OCI-LY1 (cell line): Measurements from ENCODE around the gene DOCK3.

Experiments used
- H2AFZ ChIP-seq: fragments of 200-600 bp; sonication (generic), shearing (Covaris generic); 2 replicates; pipeline ENCODE4 v1.6.0; 2014; ENCODE audit warnings: antibody characterized with exemption, mild to moderate bottlenecking, low read length
- H3F3A ChIP-seq: fragments of 200-600 bp; sonication (generic), shearing (Covaris generic); 2 replicates; pipeline ENCODE4 v1.6.0; 2014; ENCODE audit warnings: mild to moderate bottlenecking, antibody characterized with exemption, low read length, moderate library complexity; ENCODE audit not compliant: insufficient read depth
- H3K27ac ChIP-seq: fragments of 200-600 bp; sonication (generic); 2 replicates; pipeline ENCODE4 v1.5.1; 2014; ENCODE audit warnings: low read length, mixed run types, mild to moderate bottlenecking, low read depth; ENCODE audit not compliant: poor library complexity, severe bottlenecking
- H3K27me3 ChIP-seq: fragments of 200-600 bp; sonication (generic); 2 replicates; pipeline ENCODE4 v1.6.0; 2014; ENCODE audit warnings: antibody characterized with exemption, mild to moderate bottlenecking, low read length, moderate library complexity; ENCODE audit not compliant: insufficient read depth
- H3K36me3 ChIP-seq: fragments of 200-600 bp; sonication (generic); 2 replicates; pipeline ENCODE4 v1.6.1; 2014; ENCODE audit warnings: mild to moderate bottlenecking, antibody characterized with exemption, low read length, moderate library complexity, mixed read lengths; ENCODE audit not compliant: insufficient read depth
- H3K4me1 ChIP-seq: fragments of 200-600 bp; sonication (generic); 2 replicates; pipeline ENCODE4 v1.5.1; 2014; ENCODE audit warnings: mild to moderate bottlenecking, low read length, moderate library complexity; ENCODE audit not compliant: insufficient read depth, severe bottlenecking
- H3K4me2 ChIP-seq: fragments of 200-600 bp; sonication (generic), shearing (Covaris generic); 2 replicates; pipeline ENCODE4 v1.6.1; 2014; ENCODE audit warnings: low read length
- H3K4me3 ChIP-seq: fragments of 200-600 bp; sonication (generic); 2 replicates; pipeline ENCODE4 v1.5.1; 2014; ENCODE audit warnings: low read length, low read depth, mild to moderate bottlenecking, mixed read lengths; ENCODE audit not compliant: poor library complexity, severe bottlenecking
- H3K79me2 ChIP-seq: fragments of 200-600 bp; shearing (Covaris generic); 2 replicates; pipeline ENCODE4 v1.6.1; 2016; ENCODE audit warnings: mixed run types, low read length, mixed read lengths; ENCODE audit not compliant: insufficient read depth
- H3K9ac ChIP-seq: fragments of 200-600 bp; sonication (generic), shearing (Covaris generic); 2 replicates; pipeline ENCODE4 v1.6.1; 2014; ENCODE audit warnings: mild to moderate bottlenecking, low read length, mixed read lengths
- H3K9me2 ChIP-seq: fragments of 200-600 bp; sonication (generic), shearing (Covaris generic); 2 replicates; pipeline ENCODE4 v1.6.1; 2014; ENCODE audit warnings: low read depth, mild to moderate bottlenecking, low read length, mixed read lengths
- H3K9me3 ChIP-seq: fragments of 200-600 bp; shearing (Covaris generic); 2 replicates; pipeline ENCODE4 v1.6.1; 2014; ENCODE audit warnings: low read length, mixed read lengths
- H4K20me1 ChIP-seq: fragments of 200-600 bp; sonication (generic), shearing (Covaris generic); 2 replicates; pipeline ENCODE4 v1.6.0; 2016; ENCODE audit warnings: mild to moderate bottlenecking, low read length; ENCODE audit not compliant: insufficient read depth
- CTCF ChIP-seq: fragments of 200-600 bp; sonication (generic), shearing (Covaris generic); IDR thresholded peaks from 2 replicates; pipeline ENCODE4 v1.5.1; 2017; ENCODE audit warnings: mild to moderate bottlenecking, antibody characterized with exemption, low read length, moderate library complexity, mixed read lengths
- EZH2 ChIP-seq: fragments of 200-600 bp; sonication (generic), shearing (Covaris generic); IDR thresholded peaks from 2 replicates; pipeline ENCODE4 v1.8.0; 2017; ENCODE audit warnings: borderline replicate concordance, mixed run types, mild to moderate bottlenecking, antibody characterized with exemption, low read length, moderate library complexity, mixed read lengths

The DOCK3 gene

GRCh38 chr3:51024765-51025632, 350.3 kb downstream of the DOCK3 start:
- H3K4me3 ChIP-seq: no peak overlapping the region
- no peak overlapping the region for H3K4me2 ChIP-seq
- no peak overlapping the region for H2AFZ ChIP-seq

GRCh38 chr3:51031666-51032065, 356.9 kb downstream of the DOCK3 start:
- Histone ChIP-seq H3K4me2 (no peak overlapping the region), H3K9me3 (no peaks in the 10 kb centered on the region), H3K36me3 (no peaks in the 10 kb centered on the region), H3K4me3 (no peak overlapping the region), H4K20me1 (no peaks in the 10 kb centered on the region), H3K27me3 (peaks cover 7% of the 10 kb centered on the region; the same call in 1 of the 2 replicates), H3F3A (no peaks in the 10 kb centered on the region), H2AFZ (no peak overlapping the region), H3K9me2 (no peaks in the 10 kb centered on the region; the same call in 1 of the 2 replicates), H3K9ac (no peak overlapping the region), H3K4me1 (no peaks in the 10 kb centered on the region), H3K79me2 (no peaks in the 10 kb centered on the region), H3K27ac (no peak overlapping the region)
- no peak for TF ChIP-seq EZH2
- no peak for TF ChIP-seq CTCF

More at GRCh38 chr3:51024765-51025632, 350.3 kb downstream of the DOCK3 start:
- no peaks in the 10 kb centered on the region for H3K27me3 ChIP-seq
- H3F3A ChIP-seq: no peaks in the 10 kb centered on the region
- H3K9me2 ChIP-seq: no peaks in the 10 kb centered on the region
- no peaks in the 10 kb centered on the region for H3K9me3 ChIP-seq
- H4K20me1 ChIP-seq: no peaks in the 10 kb centered on the region
- no peak for TF ChIP-seq CTCF
- TF ChIP-seq EZH2: no peak
- no peaks in the 10 kb centered on the region for H3K79me2 ChIP-seq
- H3K4me1 ChIP-seq: no peaks in the 10 kb centered on the region
- H3K9ac ChIP-seq: no peak overlapping the region
- H3K27ac ChIP-seq: no peak overlapping the region
- no peaks in the 10 kb centered on the region for H3K36me3 ChIP-seq

GRCh38 chr3:51035630-51036029, 360.9 kb downstream of the DOCK3 start:
- no peaks in the 10 kb centered on the region for H4K20me1 ChIP-seq
- no peak overlapping the region for H3K4me2 ChIP-seq
- H3K79me2 ChIP-seq: no peaks in the 10 kb centered on the region
- no peak overlapping the region for H3K4me3 ChIP-seq
- H3F3A ChIP-seq: no peaks in the 10 kb centered on the region
- no peaks in the 10 kb centered on the region for H3K4me1 ChIP-seq
- H2AFZ ChIP-seq: no peak overlapping the region
- no peak overlapping the region for H3K9ac ChIP-seq
- TF ChIP-seq CTCF (no peak), EZH2 (no peak)
- no peak overlapping the region for H3K27ac ChIP-seq
- no peaks in the 10 kb centered on the region; the same call in 1 of the 2 replicates for H3K9me2 ChIP-seq
- H3K27me3 ChIP-seq: peaks cover 1% of the 10 kb centered on the region; the same call in 1 of the 2 replicates
- no peaks in the 10 kb centered on the region for H3K9me3 ChIP-seq
- no peaks in the 10 kb centered on the region for H3K36me3 ChIP-seq
